Gastrocnemius medialis (tissue), 4 donors: Measurements from ENCODE around the gene C9. TPM values are rescaled to one million over a fixed set of nuclear protein-coding genes. Genes with fewer than 3 reads are reported as not detected.
"Not testable (repeated sequence)": the region's sequence is repeated elsewhere in the genome, so short reads cannot be mapped to it uniquely, and the experiment has no call there.

Source experiments
- ATAC-seq, 2 donors: fragments of 150-250 bp; one replicate each; pipeline ENCODE4 v1.9.1; 2016
- DNase-seq, 2 donors: peaks; one replicate each; pipeline ENCODE4 v3.0.0-alpha.2; 2019
- H3K27ac ChIP-seq, 4 donors: fragments of 200-600 bp; sonication (generic); 1 replicate in 1 of 4; 2 replicates in 3 of 4; pipeline ENCODE4 v1.5.1; 2016 to 2018; ENCODE audit warnings: mild to moderate bottlenecking in 2 of 4, moderate library complexity in 1 of 4
- H3K27me3 ChIP-seq, 3 donors: fragments of 200-600 bp; sonication (generic) in 2 of 3; 1 replicate in 1 of 3; 2 replicates in 2 of 3; pipeline versions ENCODE4 v1.5.1 to v1.6.0; 2016 to 2019; ENCODE audit warnings: mild to moderate bottlenecking in 1 of 3, moderate library complexity in 1 of 3
- H3K36me3 ChIP-seq, 2 donors: fragments of 200-600 bp; sonication (generic) in 1 of 2; one replicate each; pipeline ENCODE4 v1.5.1; 2017 to 2018
- H3K4me1 ChIP-seq, 2 donors: fragments of 200-600 bp; sonication (generic) in 1 of 2; one replicate each; pipeline ENCODE4 v1.5.1; 2016 to 2017; ENCODE audit warnings: mild to moderate bottlenecking in 2 of 2
- H3K4me3 ChIP-seq, 4 donors: fragments of 200-600 bp; sonication (generic) in 3 of 4; 1 replicate in 1 of 4; 2 replicates in 3 of 4; pipeline ENCODE4 v1.5.1; 2016 to 2019; ENCODE audit warnings: mild to moderate bottlenecking in 2 of 4
- H3K9me3 ChIP-seq, 3 donors: fragments of 200-600 bp; sonication (generic) in 2 of 3; 1 replicate in 1 of 3; 2 replicates in 2 of 3; pipeline ENCODE4 v1.5.1; 2016 to 2019
- CTCF ChIP-seq, 5 experiments: fragments of 450-650 bp in 3 of 5; fragments of 200-600 bp in 2 of 5; sonication (generic) in 2 of 5; IDR thresholded peaks in 4 of 5; conservative IDR thresholded peaks in 1 of 5; 1 replicate in 4 of 5; 2 replicates in 1 of 5; pipeline ENCODE4 v1.5.1; 2016 to 2019; ENCODE audit warnings: antibody characterized with exemption in 5 of 5, mild to moderate bottlenecking in 3 of 5, moderate library complexity in 3 of 5
- POLR2A ChIP-seq, 2 donors: fragments of 450-650 bp; IDR thresholded peaks; one replicate each; pipeline ENCODE4 v1.6.1; 2017; ENCODE audit warnings: antibody characterized with exemption in 2 of 2, mild to moderate bottlenecking in 2 of 2, moderate library complexity in 2 of 2
- in situ Hi-C, 4 donors: fragments of 200-750 bp; cut with MboI; loops; one replicate each; pipeline versions ENCODE4 v1.15.0 to v1.8.0; 2017; ENCODE audit warnings: low sequenced_read_pairs in 4 of 4
- intact Hi-C: fragments of 100-400 bp; cut with DNase I; formaldehyde crosslinking; loops from one replicate; pipeline ENCODE4 v1.15.1; 2023; ENCODE audit warnings: low total_unique reads
- total RNA-seq, 4 donors: library from RNA; depleted of rRNA; stranded (reverse); fragments of >200 nt; gene quantifications; one replicate each; pipeline versions ENCODE4 v1.1.0 to v1.2.3, GENCODE V29; 2016

C9 gene
- total RNA-seq, 4 donors from 2014 or later: 2.6 to 5.3 TPM; not detected in 2

GRCh38 chr5:39238366-39239105, 125.8 kb downstream of the C9 start:
- intact Hi-C loops: no loop called here
- no peak for DNase-seq
- TF ChIP-seq POLR2A (IDR thresholded peaks at IDR 0.05) (no peak), CTCF (IDR thresholded peaks at IDR 0.05 in 4 of 5, conservative IDR thresholded peaks at IDR 0.05 in 1 of 5) (no peak)
- no peak overlapping the region for H3K27ac ChIP-seq
- no peaks in the 10 kb centered on the region for H3K36me3 ChIP-seq
- ATAC-seq: no peak
- H3K4me3 ChIP-seq: no peak overlapping the region
- in situ Hi-C loops: no loop called here
- H3K27me3 ChIP-seq: no peaks in the 10 kb centered on the region
- no peaks in the 10 kb centered on the region for H3K4me1 ChIP-seq
- H3K9me3 ChIP-seq: no peaks in the 10 kb centered on the region

GRCh38 chr5:39236718-39237117, 127.6 kb downstream of the C9 start:
- TF ChIP-seq CTCF (IDR thresholded peaks at IDR 0.05 in 4 of 5, conservative IDR thresholded peaks at IDR 0.05 in 1 of 5) (no peak), POLR2A (IDR thresholded peaks at IDR 0.05) (no peak)
- DNase-seq (no peak), ATAC-seq (no peak)
- Histone ChIP-seq H3K4me1 (no peaks in the 10 kb centered on the region), H3K27me3 (no peaks in the 10 kb centered on the region), H3K4me3 (no peak overlapping the region), H3K9me3 (no peaks in the 10 kb centered on the region), H3K27ac (no peak overlapping the region), H3K36me3 (no peaks in the 10 kb centered on the region)
- intact Hi-C loops: no loop called here
- in situ Hi-C loops: no loop called here

- TF ChIP-seq POLR2A (IDR thresholded peaks at IDR 0.05): no peak
- TF ChIP-seq CTCF (IDR thresholded peaks at IDR 0.05 in 4 of 5, conservative IDR thresholded peaks at IDR 0.05 in 1 of 5): no peak
- ATAC-seq (no peak), DNase-seq (no peak)
- in situ Hi-C loops (no loop called here), intact Hi-C loops (no loop called here)
- no peak overlapping the region for H3K27ac ChIP-seq
- H3K36me3 ChIP-seq: no peaks in the 10 kb centered on the region
- H3K9me3 ChIP-seq: no peaks in the 10 kb centered on the region
- no peaks in the 10 kb centered on the region for H3K27me3 ChIP-seq
- no peaks in the 10 kb centered on the region for H3K4me1 ChIP-seq
- no peak overlapping the region for H3K4me3 ChIP-seq
Measured at GRCh38 chr5:39235648-39236047, 128.6 kb downstream of the C9 start.

GRCh38 chr5:39234494-39234893, 129.8 kb downstream of the C9 start:
- intact Hi-C loops, H3K9me3 ChIP-seq, H3K27me3 ChIP-seq, H3K27ac ChIP-seq, DNase-seq, H3K36me3 ChIP-seq, ATAC-seq, H3K4me3 ChIP-seq, H3K4me1 ChIP-seq, in situ Hi-C loops: not testable (repeated sequence)

Other genes with a start within 250 kb of the C9 start
- 1 to 10 TPM; 1.1 to 5.6 (median 2.6) TPM for gene FYB1, start 144.9 kb downstream of the C9 start, total RNA-seq
- gene DAB2, start 60.5 kb upstream of the C9 start, total RNA-seq: 10 to 100 TPM in 3 of 4 donors, 1 to 10 TPM in 1; 7.2 to 18.5 (median 16.3) TPM